ENCODE data around the gene MANSC1.

The MANSC1 gene

DNA sequence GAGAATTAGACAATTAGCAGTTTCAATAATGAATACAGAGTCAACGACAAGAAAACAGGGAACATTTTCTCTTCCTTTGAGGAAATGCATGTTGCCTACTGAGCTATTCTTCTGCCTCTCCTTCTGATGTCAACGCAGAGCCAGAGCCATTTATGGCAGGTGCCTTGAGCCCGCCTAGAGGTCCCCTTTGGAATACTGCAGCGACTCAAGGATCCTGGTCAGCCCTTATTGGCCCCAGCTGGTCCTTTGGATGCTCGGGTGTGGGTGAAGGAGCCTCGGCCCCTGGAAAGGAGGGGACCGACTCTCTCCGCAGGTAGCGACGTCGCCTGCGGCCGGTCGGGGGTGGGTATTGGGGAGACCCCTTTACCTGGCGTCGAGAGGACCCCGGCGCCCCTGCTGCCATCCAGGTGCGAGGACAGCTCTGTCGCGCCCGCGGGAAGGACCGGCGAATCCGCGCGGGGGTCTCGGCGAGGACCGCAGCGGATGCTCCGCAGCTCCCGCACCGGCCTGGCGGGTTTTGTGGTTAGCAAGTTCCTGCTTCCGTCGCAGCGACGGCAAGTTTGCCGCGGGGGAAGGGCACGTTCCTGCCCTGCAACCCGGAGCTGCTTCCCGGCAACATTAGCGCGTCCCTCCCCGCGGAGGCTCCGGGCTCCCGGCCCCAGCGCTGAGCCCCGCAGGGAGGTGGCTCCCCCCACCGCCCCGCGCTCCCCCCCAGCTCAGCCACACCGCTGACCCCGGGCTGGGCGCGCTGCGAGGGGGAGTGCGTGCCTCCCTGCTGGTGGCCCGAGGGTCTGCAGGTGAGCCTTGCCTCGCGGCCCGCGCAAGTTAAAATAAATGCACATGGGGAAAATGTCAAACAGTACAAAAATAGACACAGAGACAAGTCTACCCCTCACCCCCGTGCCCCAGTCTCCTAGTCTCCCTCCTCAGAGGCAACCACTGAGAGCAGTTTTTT is at the start of gene MANSC1:
Gene MANSC1 (minus strand): TSS at position 532 of the 955 bp plus-strand sequence. CDS start 6,928 bp downstream, outside the sequence.
- DNase-seq = peak; percentile 33

DNA sequence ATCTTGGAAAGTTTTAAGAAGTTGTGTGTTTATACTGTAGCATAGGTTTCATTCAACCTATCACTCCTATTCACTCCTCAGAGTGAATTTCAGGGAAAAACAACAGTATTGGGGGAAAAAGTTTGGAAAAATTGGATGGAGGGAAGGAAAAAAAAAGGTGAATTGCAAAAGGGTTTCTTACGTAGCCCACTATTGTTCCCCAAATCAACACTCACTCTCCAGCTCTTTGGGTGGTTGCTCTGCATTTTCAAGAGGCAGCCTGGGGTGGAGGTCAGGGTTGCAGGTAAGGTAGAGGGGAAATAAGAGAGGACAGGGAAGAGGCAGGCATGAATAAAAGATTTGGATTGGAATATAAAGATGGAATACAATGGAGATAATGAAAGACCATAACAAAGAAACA is 49.1 kb upstream of the MANSC1 start:
- DNase-seq = no peak

DNA sequence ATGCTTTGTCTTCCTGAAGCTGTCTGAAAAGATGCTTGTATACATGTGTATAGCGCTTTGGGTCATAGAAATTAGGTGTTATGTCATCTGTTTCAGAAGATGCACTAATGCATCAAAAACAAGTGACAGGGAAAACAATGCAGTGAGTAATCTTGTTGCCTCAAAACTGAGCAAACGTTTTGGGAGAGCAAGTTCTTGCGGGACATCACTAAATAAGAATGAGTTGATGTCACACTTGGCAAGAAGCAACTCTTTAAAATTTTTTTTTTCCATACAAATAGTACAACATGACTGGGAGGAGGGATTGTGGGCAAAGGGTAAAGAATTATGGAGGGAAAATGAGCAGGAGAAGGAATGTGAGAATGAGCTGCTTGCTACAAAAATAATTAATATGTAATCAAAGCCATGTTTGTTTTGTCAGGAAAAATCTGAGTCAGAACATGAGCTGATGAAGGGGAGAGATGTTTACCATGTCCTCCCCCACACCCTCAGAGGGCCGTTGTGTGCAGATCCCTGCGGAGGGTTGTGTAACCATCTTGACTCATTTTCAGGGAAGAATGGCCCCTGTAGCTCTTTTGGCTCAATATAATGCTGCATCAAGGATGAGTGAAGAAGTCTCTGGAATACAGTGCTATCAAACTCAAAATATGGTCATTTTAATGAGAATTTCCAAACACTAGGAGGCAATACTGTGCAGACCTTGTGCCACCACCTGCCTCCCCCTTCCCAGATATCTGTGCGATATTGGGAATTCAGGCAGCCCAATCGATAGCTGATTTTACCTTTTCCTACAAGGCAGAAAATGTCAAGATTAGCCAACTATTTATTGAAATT is 48.2 kb upstream of the MANSC1 start:
- no peak for DNase-seq

DNA sequence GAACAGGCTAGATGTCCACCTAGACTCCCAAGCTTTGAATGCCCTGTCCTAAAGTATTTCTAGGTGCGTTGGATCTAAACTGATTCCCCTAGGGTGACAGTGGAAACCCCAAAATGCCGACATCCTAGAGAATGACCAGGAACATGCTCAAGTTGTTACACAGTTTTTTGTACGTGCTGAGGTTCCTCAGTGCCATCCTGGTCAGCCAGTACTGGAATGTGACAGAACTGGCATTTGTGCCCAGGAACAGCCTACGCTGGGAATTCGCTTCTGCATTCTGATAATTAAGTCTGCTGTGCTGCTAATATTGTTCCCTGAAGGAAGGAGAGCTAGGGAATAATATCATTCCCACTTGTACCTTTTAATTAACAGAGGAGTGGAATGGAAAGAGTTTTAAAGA is 47.1 kb upstream of the MANSC1 start:
- no peak for DNase-seq

DNA sequence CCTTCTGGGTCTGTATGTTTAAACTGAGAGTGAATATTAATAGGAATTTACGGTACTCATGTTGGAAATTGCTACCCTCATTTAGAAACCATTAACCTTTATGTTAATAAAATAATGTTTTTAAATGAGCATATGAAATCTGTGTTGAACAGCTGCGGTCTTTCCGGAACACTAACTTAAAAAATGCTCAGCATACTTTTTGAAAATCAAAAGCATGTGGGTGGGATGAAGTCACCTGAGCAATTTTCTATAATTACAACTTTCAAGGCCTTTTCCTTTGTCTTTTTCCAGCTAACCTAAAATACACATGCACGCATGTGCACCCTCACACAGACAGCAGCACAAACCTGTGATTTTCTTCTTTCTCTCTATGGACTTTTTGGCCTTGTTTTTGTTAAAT is 46.7 kb upstream of the MANSC1 start:
- DNase-seq = no peak

DNA sequence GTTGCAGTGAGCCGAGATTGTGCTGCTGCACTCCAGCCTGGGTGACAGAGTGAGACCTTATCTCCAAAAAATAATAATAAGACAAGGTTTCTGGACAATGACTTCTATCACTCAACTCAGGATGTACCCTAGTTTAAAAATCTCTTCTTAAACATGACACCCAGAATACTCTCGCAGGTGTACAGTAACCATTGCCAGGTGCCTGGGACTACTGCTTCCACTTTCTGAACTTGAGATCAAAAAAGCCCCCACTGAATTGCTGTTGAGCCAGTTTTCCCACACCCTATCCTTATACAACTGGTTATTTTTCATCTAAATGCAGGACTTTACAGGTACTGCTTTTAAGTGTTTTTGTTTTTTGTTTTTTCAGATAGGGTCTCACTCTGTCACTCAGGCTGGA is 43.1 kb upstream of the MANSC1 start:
- no peak for DNase-seq

DNA sequence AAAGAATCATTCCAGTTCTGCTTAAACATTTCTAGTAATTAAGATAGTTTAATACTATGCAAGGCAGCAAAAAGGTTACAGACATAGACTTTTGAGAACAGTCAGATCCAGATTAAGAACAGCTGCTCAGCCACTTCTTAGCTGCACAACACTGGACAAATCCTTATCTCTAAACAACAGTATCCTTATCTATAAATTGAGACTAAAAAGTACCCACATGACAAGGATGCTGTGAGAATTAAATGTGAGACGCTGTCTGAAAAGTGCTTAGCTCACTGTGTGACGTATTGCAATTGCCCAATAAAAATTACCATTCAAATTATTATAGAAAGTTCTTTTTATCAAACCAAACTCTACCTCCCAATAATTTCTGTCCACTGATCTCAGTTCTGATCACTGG is 42.4 kb upstream of the MANSC1 start:
- no peak for DNase-seq

DNA sequence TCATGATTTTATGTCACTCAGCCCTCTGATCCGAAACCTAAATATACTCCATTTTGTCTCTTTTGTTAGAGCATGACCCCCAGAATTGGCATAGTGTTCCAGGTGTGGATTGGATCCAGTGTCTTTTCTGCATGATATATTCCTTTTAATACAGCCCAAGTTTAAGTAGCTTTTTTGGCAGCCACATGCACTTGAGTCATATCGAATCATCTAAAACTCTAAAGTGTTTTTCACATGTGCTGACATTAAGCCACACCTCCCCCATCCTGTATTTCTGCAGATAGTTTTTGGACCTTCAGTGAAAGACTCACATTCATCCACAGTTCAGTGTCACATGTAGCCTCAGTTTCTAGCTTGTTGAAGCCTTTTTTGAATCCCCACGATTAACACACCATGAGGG is 37.5 kb upstream of the MANSC1 start:
- DNase-seq = no peak

DNA sequence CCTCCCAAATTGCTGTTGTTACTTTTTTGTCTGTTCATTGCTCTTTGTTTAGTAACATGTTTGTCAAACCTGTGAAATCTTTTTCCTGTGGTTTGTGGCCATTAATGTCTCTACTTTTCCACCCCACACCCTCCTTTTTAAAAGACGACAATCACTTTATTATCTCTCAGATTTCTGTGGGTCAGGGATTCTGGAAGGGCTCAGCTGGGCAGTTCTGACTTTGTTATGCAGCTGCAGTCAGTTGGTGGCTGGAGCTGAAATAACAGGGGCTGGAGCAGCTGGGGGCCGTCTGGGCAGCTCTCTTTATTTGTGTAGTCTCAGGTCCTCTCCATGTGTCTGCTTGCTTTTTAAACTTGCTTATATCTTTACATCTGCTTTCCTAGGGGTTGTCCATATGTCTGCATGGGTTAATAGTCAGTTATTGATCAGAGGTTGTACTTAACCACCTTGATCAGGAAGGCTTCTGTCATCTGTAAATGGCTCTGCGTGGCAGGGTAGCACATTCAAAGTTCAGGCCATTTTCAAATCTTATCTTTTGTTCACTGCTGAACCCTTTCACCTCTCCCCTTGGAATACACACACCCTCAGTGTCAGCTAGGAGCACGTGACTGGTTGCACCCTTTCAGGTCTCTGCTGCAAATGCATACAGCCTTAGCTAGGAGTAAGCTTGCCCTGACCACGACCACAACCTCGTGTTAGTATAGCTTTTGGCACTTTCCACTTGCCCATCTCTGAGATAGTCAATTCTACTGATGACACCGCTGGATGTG is 34.7 kb upstream of the MANSC1 start:
- DNase-seq = peak; percentile 24

DNA sequence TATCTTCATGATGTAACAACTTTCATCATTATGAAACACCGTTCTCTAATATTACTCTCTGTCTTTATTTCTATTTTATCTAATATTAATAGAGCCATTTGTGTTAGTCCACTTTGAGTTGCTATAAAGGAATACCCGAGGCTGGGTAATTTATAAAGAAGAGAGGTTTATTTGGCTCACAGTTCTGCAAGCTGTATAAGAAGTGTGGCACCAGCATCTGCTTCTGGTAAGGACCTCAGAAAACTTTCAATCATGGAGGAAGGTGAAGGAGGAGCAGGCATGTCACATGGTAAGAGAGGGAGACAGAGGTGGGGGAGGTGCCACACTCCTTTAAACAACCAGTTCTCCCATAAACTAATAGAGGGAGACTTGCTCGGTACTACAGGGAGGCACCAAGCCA is 31.9 kb upstream of the MANSC1 start:
- no peak for DNase-seq

DNA sequence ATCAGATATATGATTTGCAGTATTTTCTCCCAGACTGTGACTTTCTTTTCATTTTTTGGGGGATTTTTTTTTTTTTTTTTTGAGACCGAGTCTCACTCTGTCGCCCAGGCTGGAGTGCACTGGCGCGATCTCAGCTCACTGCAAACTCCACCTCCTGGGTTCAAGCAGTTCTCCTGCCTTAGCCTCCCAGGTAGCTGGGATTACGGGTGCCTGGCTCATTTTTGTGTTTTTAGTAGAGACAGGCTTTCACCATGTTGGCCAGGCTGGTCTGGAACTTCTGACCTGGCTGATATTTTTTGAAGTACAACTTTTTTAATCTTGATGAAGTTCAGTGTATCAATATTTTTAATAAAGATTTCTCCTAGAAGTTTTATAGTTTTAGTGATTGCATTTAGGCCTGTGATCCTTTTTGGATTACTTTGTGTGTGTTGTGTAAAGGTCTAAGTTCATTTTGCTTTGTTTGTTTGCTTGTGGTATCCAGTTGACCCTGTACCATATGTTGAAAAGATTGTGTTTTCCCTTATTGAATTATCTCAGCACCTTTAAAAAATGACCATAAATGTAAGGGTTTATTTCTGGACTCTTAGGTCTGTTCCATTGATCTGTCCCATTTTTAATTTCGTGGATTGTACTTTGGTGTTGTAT is 31.0 kb upstream of the MANSC1 start:
- no peak for DNase-seq

DNA sequence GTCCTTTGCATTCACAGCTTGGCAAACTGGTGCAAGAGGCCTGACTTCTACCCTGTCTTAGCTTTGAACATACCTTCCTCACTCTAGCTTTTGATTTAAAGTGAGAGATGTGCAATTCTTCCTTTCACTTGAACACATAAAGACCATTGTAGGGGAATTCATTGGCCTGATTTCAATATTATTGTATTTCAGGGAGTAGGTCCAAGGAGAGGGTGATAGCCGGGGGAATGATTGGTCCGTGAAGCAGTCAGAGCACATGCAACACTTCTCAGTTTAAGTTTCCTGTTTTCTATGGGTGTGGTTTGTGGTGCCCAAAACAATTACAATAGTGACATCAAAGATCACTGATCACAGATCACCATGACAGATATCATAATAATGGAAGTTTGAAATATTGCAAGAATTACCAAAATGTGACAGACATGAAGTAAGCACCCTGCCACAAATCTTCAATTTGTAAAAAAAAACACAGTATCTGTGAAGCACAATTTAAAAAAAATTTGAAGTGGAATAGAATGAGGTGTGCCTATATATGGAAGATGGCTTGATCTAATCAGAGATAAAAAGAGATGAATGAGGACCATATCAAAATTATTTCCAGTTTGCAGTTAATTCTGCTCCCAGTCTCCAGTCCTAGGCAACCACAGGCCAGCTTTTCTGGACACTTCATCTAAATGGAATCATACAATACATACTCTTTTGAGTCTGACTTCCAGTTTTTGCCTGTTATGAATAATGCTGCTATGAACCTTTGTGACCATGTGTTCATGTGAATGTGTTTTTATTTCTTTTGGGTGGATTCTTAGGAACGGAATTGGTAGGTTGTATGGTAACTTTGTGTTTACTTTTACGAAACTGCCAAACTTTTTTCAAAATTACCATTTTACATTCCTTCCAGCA is 30.0 kb upstream of the MANSC1 start:
- no peak for DNase-seq

DNA sequence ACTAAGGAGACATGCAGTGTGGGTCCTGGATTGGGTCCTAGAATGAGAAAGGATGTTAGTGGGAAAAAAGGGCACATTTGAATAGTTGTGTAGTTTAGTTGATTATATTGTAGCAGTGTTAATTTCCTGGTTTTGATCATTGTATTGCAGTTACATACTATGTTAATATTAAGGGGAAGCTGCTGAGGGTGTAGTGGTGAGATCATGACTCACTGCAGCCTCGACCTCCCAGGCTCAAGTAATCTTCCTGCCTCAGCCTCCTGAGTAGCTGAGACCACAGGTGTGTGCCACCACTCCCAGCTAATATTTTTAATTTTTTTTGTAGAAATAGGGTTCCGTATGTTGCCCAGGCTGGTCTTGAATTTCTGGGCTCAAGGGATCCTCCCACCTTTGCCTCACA is 28.6 kb upstream of the MANSC1 start:
- no peak for DNase-seq

DNA sequence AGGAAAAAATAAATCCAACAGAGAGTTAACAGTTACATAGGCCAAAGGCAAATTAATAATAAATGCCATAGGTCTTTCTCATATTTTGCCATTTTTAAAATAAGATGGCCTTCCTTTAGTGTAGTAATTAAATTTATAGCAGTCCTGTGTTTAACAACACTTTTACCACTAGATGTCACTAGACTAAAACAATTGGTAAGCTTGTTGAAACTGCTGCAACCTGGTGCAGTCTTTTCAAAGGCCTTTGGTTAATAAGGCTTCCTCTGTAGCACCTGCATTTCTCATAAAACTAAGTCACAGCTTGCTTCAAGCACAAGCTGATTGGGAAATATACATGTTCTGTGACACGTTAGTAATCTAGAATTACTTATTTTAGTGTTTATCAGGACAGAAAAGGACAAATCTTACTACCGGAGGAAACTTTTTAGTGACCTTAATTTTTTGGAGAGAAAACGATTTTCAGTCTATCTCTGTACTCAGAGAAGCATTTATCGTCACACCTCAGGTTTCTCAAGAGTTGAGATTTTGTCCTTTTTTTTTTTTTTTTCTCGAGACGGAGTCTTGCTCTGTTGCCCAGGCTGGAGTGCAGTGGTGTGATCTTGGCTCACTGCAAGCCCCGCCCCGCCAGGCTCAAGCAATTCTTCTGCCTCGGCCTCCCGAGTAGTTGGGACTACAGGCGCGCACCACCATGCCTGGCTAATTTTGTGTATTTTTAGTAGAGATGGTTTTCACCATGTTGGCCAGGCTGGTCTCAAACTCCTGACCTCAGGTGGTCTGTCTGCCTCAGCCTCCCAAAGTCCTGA is 26.8 kb upstream of the MANSC1 start:
- DNase-seq = no peak

DNA sequence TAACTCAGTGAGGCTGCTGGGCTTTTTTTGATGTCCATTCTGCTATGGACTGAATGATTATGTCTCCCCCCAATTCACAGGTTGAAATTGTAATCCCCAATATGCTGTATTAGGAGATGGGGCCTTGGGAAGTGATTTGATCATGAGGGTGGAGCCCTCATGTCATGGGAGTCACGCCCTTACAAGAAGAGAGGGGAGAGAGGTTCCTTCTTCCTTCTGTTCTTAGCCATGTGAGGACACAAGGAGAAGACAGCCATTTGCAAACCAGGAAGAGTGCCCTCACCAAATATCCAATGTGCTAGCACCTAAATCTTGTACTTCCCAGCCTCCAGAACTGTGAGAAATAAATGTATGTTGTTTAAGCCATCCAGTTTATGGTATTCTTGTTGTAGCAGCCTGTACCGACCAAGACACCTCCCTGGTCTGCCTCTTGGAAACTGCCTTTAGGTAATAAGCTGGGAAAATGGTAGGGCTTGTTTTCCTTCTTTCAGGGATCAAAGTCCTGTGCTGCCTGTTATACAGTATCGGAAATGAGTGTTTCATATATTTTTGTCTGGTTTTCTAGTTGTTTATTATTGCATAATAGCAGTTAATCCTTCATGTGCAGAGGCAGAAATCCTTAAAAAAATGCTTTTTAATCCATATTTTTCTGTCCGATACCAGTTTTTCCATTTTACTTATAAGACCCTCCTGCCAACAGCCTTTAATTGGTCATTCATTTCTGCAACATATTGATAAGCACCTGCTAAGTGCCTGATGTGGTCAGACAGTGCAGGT is 23.1 kb upstream of the MANSC1 start:
- no peak for DNase-seq

DNA sequence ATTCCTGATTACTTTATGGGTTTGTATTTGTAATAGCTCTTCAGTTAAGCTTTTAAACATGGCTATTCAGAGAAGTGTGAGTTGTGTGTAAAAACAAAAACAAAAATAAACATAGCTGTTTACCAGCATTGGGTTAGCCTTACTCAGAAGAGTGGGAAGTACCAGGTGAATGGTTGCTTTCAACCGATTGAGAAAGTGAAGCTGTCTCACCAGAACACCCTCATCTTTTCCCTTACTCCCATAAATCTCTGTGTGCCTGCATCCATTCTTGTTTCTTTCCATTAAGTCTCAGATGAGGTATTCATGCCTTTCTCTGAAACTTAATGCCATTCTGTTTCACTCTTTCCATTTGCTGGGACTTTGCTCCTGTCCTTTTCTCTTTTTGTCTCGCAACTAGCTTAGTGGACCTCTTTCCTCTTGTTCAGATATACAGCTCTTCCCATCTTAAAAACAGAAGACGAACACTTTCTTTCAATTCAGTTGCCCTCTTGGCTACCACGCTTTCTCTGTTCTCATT is 17.5 kb upstream of the MANSC1 start:
- DNase-seq = no peak

DNA sequence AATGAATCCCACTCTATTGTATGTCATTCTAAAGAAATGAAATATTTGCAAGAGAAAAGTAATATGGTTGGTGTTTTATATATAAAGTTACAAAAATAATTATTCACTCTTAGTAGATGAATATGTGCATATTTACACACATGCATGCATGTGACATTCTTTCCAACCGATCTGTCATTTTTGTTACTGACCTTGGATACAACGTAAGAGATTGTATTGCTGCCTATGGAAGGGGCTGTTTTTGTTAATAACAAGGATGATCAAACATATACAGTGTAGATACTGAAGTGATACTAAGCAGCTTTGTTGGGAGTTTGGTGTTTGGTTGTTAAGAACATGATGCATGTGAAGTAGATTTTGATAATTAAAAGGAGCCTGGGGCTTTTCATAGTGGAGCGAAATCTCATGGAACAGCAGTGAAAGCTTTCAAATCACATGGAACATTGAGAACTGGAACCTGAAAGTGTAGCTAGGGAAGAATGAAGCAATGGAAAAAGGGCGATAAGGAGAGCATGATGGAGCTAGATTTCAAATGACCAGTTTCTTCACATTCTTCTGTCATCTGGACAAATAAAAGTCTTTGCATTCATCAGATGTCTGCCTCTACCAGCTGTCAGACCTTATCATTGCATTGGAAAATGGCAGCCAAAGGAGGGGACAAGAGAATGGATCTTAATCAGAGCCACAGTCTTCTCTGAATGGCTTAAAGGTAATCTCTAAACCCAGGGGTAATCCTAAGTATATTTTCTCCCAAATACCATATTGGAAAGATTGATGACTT is 16.8 kb upstream of the MANSC1 start:
- DNase-seq = no peak

DNA sequence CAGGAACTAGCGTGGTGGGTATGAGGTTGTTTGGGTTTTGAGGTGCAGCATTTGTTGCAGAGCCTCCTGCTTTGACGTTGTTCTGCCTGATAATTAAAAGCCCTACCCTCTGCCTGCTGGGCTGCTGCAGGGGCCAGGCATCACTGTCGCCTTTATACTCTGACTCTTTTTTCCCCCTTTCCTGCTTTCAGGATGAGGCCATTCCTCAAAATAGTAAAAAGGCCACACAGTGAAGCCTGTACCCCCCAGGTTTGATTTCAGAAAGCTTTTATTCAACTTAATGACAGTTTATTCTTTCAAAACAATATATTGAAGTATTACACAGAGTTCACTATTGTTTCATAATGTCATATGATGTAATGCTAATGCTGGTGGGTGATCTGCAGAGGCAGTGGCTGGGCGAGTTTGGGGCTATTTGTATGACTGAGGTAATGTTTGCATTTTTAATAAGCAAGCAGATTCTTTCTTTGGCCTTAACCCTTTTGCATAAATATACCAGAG is 15.9 kb upstream of the MANSC1 start:
- DNase-seq = no peak

DNA sequence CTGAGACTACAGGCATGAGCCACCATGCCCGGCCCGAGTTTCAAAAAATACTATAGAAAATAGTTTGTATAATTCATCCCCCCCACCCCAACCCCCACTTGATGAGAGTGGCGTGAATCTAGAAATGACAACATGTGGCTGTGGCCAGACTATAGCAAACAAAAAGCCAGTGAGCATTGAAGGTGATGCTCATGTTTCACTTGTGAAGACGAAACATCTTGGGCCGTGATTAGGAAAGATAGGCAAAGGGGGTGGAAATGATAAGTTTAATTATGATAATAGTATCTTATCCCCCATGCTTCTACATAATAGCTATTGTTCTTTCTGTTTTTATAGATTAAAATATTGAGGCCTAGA is 15.4 kb upstream of the MANSC1 start:
- no peak for DNase-seq
